C4-2B (cell line): Measurements from ENCODE around the gene NPLOC4.
A peak's percentile ranks its signal among the peaks of the same experiment; 100 is the strongest.

Source experiments
- H3K27ac ChIP-seq: fragments of 450-650 bp; 2 replicates; pipeline ENCODE4 v1.5.1; 2017
- CTCF ChIP-seq: fragments of 450-650 bp; conservative IDR thresholded peaks from 2 replicates; pipeline ENCODE4 v1.5.1; 2017; ENCODE audit warnings: mild to moderate bottlenecking
- ZFX ChIP-seq: fragments of 450-650 bp; IDR thresholded peaks from 2 replicates; pipeline ENCODE4 v1.6.1; 2017

Gene NPLOC4

DNA sequence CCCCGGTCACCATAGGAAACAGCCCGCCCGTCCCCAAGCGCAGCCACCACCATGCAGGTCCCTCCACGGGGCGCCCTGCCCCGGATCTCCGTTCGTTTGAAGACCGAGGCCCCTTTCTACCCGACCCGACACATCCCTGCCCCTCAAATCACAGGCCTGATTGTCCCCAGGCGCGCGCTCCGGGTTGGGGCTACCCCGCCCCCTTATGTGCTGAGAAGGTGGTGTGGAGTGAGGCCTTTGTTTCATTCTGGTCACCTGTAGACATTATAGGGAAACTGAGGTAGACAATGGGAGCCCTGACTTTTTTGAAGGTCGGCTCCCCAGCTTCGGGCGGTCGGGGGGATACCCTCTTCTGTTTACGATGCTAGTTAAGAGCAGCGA lies 123.5 kb downstream of the NPLOC4 start:
- TF ChIP-seq ZFX = no peak
- TF ChIP-seq CTCF = no peak
- peak overlapping the region; percentile 94 for H3K27ac ChIP-seq

GRCh38 chr17:81512562-81513371 lies 124.1 kb downstream of the NPLOC4 start, which contains the start of gene ACTG1:
Gene ACTG1 (minus strand): TSS chr17:81512799. CDS start chr17:81512354, 445 bp downstream.
- peak; percentile 82 for TF ChIP-seq ZFX
- no peak for TF ChIP-seq CTCF
- H3K27ac ChIP-seq = peak within 1 kb of the TSS; percentile 94

- TF ChIP-seq ZFX (no peak), CTCF (no peak)
Measured at GRCh38 chr17:81511804-81512561, 124.9 kb downstream of the NPLOC4 start.

GRCh38 chr17:81511554-81511803 lies 125.4 kb downstream of the NPLOC4 start:
- H3K27ac ChIP-seq = peak overlapping the region; percentile 94
- no peak for TF ChIP-seq ZFX
- TF ChIP-seq CTCF = no peak

More at GRCh38 chr17:81511804-81512561, 124.9 kb downstream of the NPLOC4 start:
- peak overlapping the region; percentile 94 for H3K27ac ChIP-seq

DNA sequence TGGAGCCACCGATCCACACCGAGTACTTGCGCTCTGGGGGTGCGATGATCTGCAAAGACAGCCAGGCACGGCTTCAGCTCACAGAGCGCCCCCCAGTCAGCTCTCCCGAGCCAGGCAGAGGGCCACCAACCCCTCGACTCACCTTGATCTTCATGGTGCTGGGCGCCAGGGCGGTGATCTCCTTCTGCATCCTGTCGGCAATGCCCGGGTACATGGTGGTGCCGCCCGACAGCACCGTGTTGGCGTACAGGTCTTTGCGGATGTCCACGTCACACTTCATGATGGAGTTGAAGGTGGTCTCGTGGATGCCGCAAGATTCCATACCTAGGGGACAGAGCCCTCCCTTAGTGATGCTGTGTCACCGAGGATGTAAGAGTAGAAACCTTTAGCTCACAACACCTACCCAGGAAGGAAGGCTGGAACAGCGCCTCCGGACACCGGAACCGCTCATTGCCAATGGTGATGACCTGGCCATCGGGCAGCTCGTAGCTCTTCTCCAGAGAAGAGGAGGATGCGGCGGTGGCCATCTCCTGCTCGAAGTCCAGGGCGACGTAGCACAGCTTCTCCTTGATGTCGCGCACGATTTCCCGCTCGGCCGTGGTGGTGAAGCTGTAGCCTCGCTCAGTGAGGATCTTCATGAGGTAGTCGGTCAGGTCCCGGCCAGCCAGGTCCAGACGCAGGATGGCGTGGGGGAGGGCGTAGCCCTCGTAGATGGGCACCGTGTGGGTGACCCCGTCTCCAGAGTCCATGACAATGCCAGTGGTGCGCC lies 125.9 kb downstream of the NPLOC4 start:
- H3K27ac ChIP-seq = peak overlapping the region; percentile 94
- no peak for TF ChIP-seq ZFX
- TF ChIP-seq CTCF = no peak

GRCh38 chr17:81509972-81510784 lies 126.7 kb downstream of the NPLOC4 start:
- TF ChIP-seq CTCF (no peak), ZFX (no peak)
- no peak overlapping the region; the same call in 1 of the 2 replicates for H3K27ac ChIP-seq
